SH-SY5Y (cell line): ENCODE data around the gene CHCHD3.

Source experiments
- GATA2 ChIP-seq: IDR thresholded peaks from 2 replicates; pipeline ENCODE4 v1.6.1; 2011; ENCODE audit warnings: mild to moderate bottlenecking, low read depth, low read length
- GATA3 ChIP-seq: IDR thresholded peaks from 2 replicates; pipeline ENCODE4 v1.6.1; 2011; ENCODE audit warnings: low read depth, mild to moderate bottlenecking, low read length, moderate library complexity

DNA sequence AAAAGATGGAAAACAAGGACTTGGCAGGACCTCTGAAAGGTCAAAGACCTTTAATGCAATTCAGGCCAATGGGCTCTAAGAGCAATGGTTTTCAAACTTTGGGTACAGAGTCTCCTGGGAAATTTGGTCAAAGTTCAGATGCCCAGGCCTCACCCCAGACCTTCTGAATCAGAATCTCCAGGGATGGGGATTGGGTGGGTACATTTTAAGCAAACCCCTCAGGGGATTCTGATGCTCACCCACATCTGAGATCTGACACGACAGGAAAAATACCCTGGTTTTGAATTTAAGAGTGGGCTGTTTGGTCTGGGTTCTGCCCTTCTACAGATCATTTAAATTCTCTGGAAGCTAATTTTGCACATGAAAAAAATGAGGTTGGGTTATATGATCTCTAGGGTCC lies 290.9 kb downstream of the CHCHD3 start:
- TF ChIP-seq GATA2 (no peak), GATA3 (no peak)
